H1 (cell line): Measurements from ENCODE around the gene CLP1. TPM values are rescaled to one million over a fixed set of nuclear protein-coding genes. Genes with fewer than 3 reads are reported as not detected.
A peak's percentile ranks its signal among the peaks of the same experiment; 100 is the strongest.

Experiments
- BCL11A ChIP-seq, 2 experiments: IDR thresholded peaks; one replicate each; pipeline ENCODE4 v1.6.1; 2011; ENCODE audit warnings: low read depth in 2 of 2, low read length in 2 of 2, mild to moderate bottlenecking in 2 of 2
- CBX5 ChIP-seq: fragments of 300-800, 300-1000 bp; sonication (generic); IDR thresholded peaks from 2 replicates; pipeline ENCODE4 v1.7.1; 2016; ENCODE audit warnings: antibody characterized with exemption, low read length, low read depth
- RNF2 ChIP-seq: fragments of 200-900, 300-1000 bp; sonication (generic); IDR thresholded peaks from 2 replicates; pipeline ENCODE4 v1.7.1; 2016; ENCODE audit warnings: borderline replicate concordance, low read depth, mild to moderate bottlenecking, antibody characterized with exemption, low read length; ENCODE audit not compliant: poor library complexity, severe bottlenecking; ENCODE audit errors: missing control alignments
- SP4 ChIP-seq: IDR thresholded peaks from 2 replicates; pipeline ENCODE4 v1.6.1; 2012; ENCODE audit warnings: low read length, inconsistent platforms
- polyA plus RNA-seq, 7 experiments: library from polyadenylated mRNA; depleted of rRNA in 3 of 7; stranded (reverse) in 5 of 7; unstranded in 2 of 7; fragments of >200 nt in 5 of 7; fragments of 200-250 nt in 2 of 7; gene quantifications; 1 replicate in 5 of 7; 2 replicates in 1 of 7; 4 replicates in 1 of 7; pipeline versions ENCODE4 v1.2.1 to v1.2.3, GENCODE V29; 2011 to 2013; ENCODE audit warnings: missing spikeins in 2 of 7, mixed read lengths in 2 of 7
- total RNA-seq: library from RNA; stranded (reverse); fragmentation: NEBNext Ultra II Directional; extraction: Animal tissue kit (Norgen Biotek cat#: 25700); gene quantifications from 2 replicates; pipeline ENCODE4 v1.2.1, GENCODE V29; 2021
- TF ChIP-seq, protein P1 (sequence below): IDR thresholded peaks from 2 replicates; pipeline ENCODE4 v1.6.1; 2012; ENCODE audit warnings: low read length, inconsistent platforms
- TF ChIP-seq, protein P2 (sequence below): fragments of 300-600 bp; sonication (generic); IDR thresholded peaks from 2 replicates; pipeline ENCODE4 v1.7.1; 2012; ENCODE audit warnings: low read length, moderate library complexity, mild to moderate bottlenecking, inconsistent platforms; ENCODE audit not compliant: insufficient replicate concordance
- TF ChIP-seq, protein P3 (sequence below): IDR thresholded peaks from 2 replicates; pipeline ENCODE4 v1.6.1; 2012; ENCODE audit warnings: inconsistent platforms

CLP1 gene
- total and polyA plus RNA-seq, 2 of the 8 experiments (the other 6 are each of a cell fraction or from before 2014, with no cell fraction given) = 29.4 to 29.9 TPM

DNA sequence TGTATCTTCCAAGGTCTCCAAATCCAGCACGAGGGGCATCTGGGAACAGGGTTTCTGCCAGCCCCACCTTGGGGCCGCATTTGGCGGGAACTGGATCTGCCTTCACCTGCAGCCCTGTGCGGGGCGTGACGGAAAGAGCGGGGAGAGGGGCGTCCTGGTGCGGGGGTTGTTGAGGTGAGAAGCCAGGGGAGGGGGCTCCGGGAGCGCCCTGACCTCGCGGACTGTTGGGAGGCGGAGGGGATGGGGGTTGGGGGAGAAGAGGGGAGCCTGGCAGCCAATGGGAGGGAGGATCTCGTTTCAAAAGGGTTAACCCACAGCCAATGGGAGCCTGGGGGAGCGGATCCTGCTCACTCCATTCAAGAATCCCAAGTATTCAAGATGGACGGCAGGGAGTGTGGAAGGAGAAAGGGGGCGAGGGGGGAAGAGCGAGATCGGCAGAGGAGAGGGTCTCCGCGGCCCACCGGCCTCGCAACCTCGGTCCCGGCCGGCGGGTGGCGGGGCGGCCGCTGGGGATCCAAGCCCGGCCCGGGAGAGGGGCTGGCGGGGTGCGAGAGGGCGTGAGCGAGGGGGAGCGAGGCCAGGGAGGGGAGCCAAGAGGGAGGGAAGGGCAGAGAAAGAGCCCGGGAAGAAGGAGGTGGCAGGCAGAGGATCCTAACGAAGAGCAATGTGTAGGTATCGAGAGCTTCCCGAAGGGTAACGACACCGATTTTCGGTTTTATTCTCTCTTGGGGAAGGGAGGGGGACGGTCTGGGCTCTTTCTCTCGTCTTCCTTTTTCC lies 19.4 kb upstream of the CLP1 start (continued):
- TF ChIP-seq RNF2 (no peak), CBX5 (no peak), BCL11A (IDR thresholded peaks at IDR 0.05; ENCODE audit: low read depth in 2 of 2, low read length in 2 of 2) (no peak), SP4 (no peak)
- TF ChIP-seq, protein P1, sequence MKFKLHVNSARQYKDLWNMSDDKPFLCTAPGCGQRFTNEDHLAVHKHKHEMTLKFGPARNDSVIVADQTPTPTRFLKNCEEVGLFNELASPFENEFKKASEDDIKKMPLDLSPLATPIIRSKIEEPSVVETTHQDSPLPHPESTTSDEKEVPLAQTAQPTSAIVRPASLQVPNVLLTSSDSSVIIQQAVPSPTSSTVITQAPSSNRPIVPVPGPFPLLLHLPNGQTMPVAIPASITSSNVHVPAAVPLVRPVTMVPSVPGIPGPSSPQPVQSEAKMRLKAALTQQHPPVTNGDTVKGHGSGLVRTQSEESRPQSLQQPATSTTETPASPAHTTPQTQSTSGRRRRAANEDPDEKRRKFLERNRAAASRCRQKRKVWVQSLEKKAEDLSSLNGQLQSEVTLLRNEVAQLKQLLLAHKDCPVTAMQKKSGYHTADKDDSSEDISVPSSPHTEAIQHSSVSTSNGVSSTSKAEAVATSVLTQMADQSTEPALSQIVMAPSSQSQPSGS = no peak
- TF ChIP-seq, protein P2, sequence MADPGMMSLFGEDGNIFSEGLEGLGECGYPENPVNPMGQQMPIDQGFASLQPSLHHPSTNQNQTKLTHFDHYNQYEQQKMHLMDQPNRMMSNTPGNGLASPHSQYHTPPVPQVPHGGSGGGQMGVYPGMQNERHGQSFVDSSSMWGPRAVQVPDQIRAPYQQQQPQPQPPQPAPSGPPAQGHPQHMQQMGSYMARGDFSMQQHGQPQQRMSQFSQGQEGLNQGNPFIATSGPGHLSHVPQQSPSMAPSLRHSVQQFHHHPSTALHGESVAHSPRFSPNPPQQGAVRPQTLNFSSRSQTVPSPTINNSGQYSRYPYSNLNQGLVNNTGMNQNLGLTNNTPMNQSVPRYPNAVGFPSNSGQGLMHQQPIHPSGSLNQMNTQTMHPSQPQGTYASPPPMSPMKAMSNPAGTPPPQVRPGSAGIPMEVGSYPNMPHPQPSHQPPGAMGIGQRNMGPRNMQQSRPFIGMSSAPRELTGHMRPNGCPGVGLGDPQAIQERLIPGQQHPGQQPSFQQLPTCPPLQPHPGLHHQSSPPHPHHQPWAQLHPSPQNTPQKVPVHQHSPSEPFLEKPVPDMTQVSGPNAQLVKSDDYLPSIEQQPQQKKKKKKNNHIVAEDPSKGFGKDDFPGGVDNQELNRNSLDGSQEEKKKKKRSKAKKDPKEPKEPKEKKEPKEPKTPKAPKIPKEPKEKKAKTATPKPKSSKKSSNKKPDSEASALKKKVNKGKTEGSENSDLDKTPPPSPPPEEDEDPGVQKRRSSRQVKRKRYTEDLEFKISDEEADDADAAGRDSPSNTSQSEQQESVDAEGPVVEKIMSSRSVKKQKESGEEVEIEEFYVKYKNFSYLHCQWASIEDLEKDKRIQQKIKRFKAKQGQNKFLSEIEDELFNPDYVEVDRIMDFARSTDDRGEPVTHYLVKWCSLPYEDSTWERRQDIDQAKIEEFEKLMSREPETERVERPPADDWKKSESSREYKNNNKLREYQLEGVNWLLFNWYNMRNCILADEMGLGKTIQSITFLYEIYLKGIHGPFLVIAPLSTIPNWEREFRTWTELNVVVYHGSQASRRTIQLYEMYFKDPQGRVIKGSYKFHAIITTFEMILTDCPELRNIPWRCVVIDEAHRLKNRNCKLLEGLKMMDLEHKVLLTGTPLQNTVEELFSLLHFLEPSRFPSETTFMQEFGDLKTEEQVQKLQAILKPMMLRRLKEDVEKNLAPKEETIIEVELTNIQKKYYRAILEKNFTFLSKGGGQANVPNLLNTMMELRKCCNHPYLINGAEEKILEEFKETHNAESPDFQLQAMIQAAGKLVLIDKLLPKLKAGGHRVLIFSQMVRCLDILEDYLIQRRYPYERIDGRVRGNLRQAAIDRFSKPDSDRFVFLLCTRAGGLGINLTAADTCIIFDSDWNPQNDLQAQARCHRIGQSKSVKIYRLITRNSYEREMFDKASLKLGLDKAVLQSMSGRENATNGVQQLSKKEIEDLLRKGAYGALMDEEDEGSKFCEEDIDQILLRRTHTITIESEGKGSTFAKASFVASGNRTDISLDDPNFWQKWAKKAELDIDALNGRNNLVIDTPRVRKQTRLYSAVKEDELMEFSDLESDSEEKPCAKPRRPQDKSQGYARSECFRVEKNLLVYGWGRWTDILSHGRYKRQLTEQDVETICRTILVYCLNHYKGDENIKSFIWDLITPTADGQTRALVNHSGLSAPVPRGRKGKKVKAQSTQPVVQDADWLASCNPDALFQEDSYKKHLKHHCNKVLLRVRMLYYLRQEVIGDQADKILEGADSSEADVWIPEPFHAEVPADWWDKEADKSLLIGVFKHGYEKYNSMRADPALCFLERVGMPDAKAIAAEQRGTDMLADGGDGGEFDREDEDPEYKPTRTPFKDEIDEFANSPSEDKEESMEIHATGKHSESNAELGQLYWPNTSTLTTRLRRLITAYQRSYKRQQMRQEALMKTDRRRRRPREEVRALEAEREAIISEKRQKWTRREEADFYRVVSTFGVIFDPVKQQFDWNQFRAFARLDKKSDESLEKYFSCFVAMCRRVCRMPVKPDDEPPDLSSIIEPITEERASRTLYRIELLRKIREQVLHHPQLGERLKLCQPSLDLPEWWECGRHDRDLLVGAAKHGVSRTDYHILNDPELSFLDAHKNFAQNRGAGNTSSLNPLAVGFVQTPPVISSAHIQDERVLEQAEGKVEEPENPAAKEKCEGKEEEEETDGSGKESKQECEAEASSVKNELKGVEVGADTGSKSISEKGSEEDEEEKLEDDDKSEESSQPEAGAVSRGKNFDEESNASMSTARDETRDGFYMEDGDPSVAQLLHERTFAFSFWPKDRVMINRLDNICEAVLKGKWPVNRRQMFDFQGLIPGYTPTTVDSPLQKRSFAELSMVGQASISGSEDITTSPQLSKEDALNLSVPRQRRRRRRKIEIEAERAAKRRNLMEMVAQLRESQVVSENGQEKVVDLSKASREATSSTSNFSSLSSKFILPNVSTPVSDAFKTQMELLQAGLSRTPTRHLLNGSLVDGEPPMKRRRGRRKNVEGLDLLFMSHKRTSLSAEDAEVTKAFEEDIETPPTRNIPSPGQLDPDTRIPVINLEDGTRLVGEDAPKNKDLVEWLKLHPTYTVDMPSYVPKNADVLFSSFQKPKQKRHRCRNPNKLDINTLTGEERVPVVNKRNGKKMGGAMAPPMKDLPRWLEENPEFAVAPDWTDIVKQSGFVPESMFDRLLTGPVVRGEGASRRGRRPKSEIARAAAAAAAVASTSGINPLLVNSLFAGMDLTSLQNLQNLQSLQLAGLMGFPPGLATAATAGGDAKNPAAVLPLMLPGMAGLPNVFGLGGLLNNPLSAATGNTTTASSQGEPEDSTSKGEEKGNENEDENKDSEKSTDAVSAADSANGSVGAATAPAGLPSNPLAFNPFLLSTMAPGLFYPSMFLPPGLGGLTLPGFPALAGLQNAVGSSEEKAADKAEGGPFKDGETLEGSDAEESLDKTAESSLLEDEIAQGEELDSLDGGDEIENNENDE = no peak
- TF ChIP-seq, protein P3, sequence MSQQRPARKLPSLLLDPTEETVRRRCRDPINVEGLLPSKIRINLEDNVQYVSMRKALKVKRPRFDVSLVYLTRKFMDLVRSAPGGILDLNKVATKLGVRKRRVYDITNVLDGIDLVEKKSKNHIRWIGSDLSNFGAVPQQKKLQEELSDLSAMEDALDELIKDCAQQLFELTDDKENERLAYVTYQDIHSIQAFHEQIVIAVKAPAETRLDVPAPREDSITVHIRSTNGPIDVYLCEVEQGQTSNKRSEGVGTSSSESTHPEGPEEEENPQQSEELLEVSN = peak; percentile 98
